ENCODE results near the gene TRAF1.

The TRAF1 gene

DNA sequence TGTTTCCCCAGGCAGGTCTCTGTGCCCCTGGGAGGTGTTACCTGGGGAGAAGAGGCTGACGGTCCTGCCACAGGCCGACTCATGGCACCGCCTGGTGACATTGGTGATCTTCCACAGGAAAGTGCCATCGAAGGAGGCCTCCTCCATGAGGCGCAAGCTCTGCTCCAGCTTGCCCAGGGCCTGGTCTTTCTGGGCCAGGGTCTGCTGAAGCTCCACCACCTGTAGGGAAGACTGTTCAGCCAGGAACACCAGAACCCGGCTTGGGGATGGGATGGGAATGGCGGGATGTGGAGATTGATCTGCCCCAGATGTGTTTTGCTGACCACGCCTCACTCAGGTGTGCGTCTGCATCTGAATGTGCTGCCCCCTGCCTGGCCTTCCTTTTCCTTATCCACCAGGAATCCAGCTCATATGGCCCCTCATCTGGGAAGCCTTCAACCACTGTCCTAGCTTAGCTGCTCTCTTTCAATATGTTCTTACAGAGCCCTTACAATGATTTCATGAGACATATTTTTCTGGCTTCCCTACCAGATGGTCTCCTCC, 15.2 kb downstream of the TRAF1 start:
- Histone ChIP-seq H3K27me3 (ENCODE audit: insufficient read depth, low read depth, severe bottlenecking) (no peaks in the 10 kb centered on the region), H3K27ac (no peak overlapping the region), H3K36me3 (no peaks in the 10 kb centered on the region), H3K9me3 (ENCODE audit: severe bottlenecking) (no peaks in the 10 kb centered on the region), H3K4me3 (ENCODE audit: low read depth, low read length) (no peak overlapping the region)
- TF ChIP-seq CTCF (IDR thresholded peaks at IDR 0.05; ENCODE audit: low read depth, low read length): no peak
- DNase-seq: no peak

DNA sequence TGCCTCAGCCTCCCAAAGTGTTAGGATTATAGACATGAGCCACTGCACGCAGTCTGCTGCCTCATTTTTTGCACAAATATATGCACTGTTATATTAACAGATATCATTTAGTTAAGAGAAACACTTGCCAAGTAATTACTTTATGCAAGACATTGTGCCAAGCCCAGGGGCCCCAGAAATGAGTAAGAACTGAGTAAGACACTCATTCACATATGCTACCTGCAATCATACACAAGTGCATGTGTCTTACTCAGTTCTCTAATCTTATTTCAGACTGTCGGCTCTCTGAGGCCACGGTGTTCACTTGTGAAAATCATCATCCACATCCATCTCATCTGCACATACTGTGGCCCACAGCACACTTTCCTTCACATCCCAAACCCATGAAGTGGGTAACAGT, 16.0 kb downstream of the TRAF1 start:
- H3K9me3 ChIP-seq (ENCODE audit: severe bottlenecking): no peaks in the 10 kb centered on the region
- no peak overlapping the region for H3K4me3 ChIP-seq (ENCODE audit: low read depth, low read length)
- DNase-seq: no peak
- H3K36me3 ChIP-seq: no peaks in the 10 kb centered on the region
- H3K27me3 ChIP-seq (ENCODE audit: insufficient read depth, low read depth, severe bottlenecking): no peaks in the 10 kb centered on the region
- H3K27ac ChIP-seq: no peak overlapping the region
- TF ChIP-seq CTCF (IDR thresholded peaks at IDR 0.05; ENCODE audit: low read depth, low read length): no peak

DNA sequence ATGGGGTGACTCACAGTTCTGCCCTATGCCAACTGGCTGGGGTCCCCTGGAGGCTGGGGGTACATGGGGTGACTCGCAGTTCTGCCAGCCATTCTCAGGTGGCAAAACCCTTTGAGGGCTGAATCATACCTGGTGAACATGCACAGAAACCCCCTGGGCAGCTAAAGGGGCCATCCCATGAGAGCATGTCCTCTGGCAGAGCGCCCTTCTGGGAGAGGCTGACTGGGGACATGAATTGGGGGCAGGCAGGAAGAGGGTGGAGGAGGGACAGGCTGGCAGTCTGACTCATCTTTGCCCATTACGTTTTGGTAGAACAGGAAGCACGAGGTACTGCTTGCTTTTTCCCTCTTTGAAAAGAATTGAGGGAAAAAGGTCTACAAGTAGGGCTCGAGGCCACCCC, 16.7 kb downstream of the TRAF1 start:
- no peak for DNase-seq
- no peak for TF ChIP-seq CTCF (IDR thresholded peaks at IDR 0.05; ENCODE audit: low read depth, low read length)
- Histone ChIP-seq H3K36me3 (no peaks in the 10 kb centered on the region), H3K4me3 (ENCODE audit: low read depth, low read length) (no peak overlapping the region), H3K27ac (no peak overlapping the region), H3K9me3 (ENCODE audit: severe bottlenecking) (no peaks in the 10 kb centered on the region), H3K27me3 (ENCODE audit: insufficient read depth, low read depth, severe bottlenecking) (no peaks in the 10 kb centered on the region)

GRCh38 chr9:120905315-120906164, 21.1 kb downstream of the TRAF1 start:
- H3K4me3 ChIP-seq (ENCODE audit: low read depth, low read length): no peak overlapping the region
- no peak for DNase-seq
- no peak for TF ChIP-seq CTCF (IDR thresholded peaks at IDR 0.05; ENCODE audit: low read depth, low read length)
- no peak overlapping the region for H3K27ac ChIP-seq
- H3K36me3 ChIP-seq: no peaks in the 10 kb centered on the region
- no peaks in the 10 kb centered on the region for H3K9me3 ChIP-seq (ENCODE audit: severe bottlenecking)
- no peaks in the 10 kb centered on the region for H3K27me3 ChIP-seq (ENCODE audit: insufficient read depth, low read depth, severe bottlenecking)

DNA sequence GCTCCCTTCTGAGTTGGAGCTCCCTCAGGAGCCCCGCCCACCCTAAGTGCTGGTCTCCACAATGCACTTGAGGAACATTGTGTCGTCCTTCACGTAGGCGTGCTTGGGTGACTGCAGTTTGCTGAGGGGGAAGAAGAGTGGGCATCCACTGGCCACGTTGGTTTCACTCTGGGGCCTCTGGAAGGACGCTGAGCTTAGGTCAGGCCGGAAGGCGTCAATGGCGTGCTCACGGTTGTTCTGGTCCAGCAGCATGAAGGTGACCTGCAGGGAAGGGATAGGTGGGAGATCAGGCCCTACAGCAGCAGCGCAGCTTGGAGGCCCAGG, 21.7 kb downstream of the TRAF1 start:
- Histone ChIP-seq H3K36me3 (no peaks in the 10 kb centered on the region), H3K9me3 (ENCODE audit: severe bottlenecking) (no peaks in the 10 kb centered on the region), H3K4me3 (ENCODE audit: low read depth, low read length) (no peak overlapping the region), H3K27me3 (ENCODE audit: insufficient read depth, low read depth, severe bottlenecking) (no peaks in the 10 kb centered on the region), H3K27ac (no peak overlapping the region)
- no peak for DNase-seq
- no peak for TF ChIP-seq CTCF (IDR thresholded peaks at IDR 0.05; ENCODE audit: low read depth, low read length)
